GM18505 (cell line): Measurements from ENCODE around the gene TAPT1.

ENCODE experiments used
- ATAC-seq: cut with Tn5 transposase; IDR thresholded peaks from one replicate; pipeline ENCODE4 v1.9.1; 2021; ENCODE audit not compliant: unreplicated experiment
- POLR2A ChIP-seq: IDR thresholded peaks from 4 replicates; pipeline ENCODE4 v1.6.1; 2011; ENCODE audit warnings: borderline replicate concordance; ENCODE audit not compliant: insufficient read depth, insufficient read length; ENCODE audit errors: extremely low read depth

Gene TAPT1

GRCh38 chr4:16259241-16259888, 33.1 kb upstream of the TAPT1 start:
- no peak for ATAC-seq
- no peak for TF ChIP-seq POLR2A

GRCh38 chr4:16257611-16258010, 31.3 kb upstream of the TAPT1 start:
- no peak for TF ChIP-seq POLR2A
- ATAC-seq: no peak

DNA sequence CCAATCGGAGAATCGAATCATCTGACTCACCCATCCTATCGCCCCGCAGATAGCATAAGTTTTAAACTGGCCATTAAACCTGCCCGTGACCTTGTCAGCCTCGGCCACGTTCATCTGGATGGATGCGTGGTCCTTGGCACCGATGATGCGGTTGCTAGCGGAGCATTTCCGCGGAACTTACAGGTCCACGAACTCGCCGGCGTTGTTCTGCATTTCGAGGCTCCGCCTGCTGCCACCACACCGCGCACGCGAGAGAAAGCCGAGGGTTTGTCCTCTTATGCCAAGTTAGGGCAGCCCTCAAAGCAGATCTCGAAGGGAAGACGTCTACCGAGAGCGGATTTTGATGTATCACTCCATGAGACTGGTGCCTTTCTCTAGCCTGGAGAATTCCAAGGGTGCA, 30.1 kb upstream of the TAPT1 start:
- TF ChIP-seq POLR2A: no peak
- ATAC-seq: no peak

DNA sequence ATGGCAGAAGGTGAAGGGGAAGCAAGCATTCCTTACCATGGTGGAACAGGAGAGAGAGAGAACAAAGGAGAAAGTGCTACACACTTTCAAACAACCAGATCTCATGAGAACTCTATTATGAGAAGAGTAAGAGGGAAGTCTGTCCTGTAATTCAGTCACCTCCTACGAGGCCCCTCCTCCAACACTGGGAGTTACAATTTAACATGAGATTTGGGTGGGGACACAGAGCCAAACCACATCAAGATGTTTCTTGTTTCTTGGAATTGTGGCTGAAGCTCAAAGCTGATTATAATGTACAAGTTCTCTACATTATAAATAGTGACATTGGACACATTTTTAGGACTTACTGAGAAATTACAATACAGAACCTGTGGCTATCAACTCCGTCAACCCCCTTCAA, 29.5 kb upstream of the TAPT1 start:
- no peak for ATAC-seq
- TF ChIP-seq POLR2A: no peak

- ATAC-seq: no peak
- no peak for TF ChIP-seq POLR2A
Observed at GRCh38 chr4:16253127-16253960, 27.1 kb upstream of the TAPT1 start.

DNA sequence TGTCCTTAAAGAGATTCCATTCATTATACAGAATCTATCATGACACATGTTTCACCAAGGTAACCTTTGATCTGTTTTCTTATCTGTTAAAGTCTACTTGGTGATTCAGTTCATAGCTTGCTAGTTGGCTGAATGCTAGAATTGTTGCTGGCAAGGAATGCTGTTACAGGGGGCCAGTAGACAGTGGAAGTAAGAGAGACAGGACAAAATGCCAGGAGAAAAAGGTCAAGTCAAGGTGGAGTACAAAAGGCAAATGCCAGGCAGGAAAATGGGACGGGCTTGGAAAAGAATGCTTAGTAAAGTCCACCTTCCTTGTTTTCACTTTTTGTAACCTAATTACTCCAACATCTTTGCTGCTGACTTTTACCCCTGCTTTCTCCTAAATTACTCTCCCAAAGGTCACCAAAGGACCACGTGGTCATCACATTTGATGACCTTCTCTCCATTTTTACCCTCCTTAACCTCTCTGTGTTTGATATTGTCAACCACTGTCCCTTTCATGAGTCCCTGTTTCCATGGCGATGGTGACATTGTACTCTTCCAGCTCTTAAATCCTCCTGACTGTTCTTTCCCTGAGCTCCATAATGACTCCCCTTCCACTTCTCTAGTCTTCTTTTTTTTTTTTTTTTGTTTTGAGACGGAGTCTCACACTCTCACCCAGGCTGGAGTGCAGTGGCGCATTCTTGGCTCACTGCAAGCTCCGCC, 24.5 kb upstream of the TAPT1 start:
- ATAC-seq: no peak
- TF ChIP-seq POLR2A: no peak

GRCh38 chr4:16248605-16249004, 22.3 kb upstream of the TAPT1 start:
- no peak for TF ChIP-seq POLR2A
- no peak for ATAC-seq

- no peak for TF ChIP-seq POLR2A
- no peak for ATAC-seq
Observed at GRCh38 chr4:16245241-16245640, 19.0 kb upstream of the TAPT1 start.

DNA sequence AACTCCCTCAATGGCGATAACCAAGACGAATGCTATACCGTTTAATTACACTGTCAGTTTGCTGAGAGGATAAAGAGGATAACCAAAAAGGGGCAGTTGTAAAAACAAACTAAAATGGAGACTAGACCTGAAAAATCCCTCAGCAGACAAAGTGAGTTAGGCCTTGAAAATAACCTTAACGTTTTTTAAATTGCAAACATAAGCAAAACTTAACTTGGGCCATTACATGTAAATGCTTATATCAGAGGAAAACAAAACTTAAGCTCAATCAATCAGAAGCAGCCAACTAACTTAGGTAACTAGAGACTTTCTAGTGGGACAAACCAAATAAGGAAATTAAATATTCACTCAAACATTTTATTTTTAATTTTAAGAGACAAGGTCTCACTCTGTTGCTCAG, 17.0 kb upstream of the TAPT1 start:
- no peak for ATAC-seq
- TF ChIP-seq POLR2A: no peak

GRCh38 chr4:16240300-16240699, 14.0 kb upstream of the TAPT1 start:
- no peak for TF ChIP-seq POLR2A
- ATAC-seq: no peak

DNA sequence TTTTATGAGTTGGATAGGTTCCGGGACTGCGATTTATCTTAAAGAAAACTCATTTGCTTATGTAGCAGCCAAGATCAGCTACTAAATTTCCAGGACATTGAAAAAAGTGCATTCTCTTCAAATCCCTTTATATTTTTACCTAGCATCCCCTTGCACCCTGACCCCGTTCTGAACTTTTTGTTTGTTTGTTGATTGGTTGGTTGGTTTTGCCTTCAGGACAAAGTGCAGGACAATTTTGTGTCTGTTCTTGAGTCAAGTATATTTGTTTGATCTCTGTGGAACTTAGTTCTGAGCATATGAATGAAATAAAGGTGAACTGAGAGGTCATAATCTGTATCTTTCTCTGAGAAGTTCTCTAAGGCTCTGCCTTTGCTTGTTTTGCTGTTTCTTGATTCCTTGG, 12.8 kb upstream of the TAPT1 start:
- ATAC-seq: no peak
- TF ChIP-seq POLR2A: no peak

GRCh38 chr4:16238327-16238726, 12.1 kb upstream of the TAPT1 start:
- ATAC-seq: no peak
- TF ChIP-seq POLR2A: no peak

- ATAC-seq: no peak
- TF ChIP-seq POLR2A: no peak
Observed at GRCh38 chr4:16237715-16238114, 11.4 kb upstream of the TAPT1 start.

GRCh38 chr4:16236402-16237023, 10.2 kb upstream of the TAPT1 start:
- no peak for TF ChIP-seq POLR2A
- ATAC-seq: no peak

GRCh38 chr4:16235209-16235608, 8.9 kb upstream of the TAPT1 start:
- no peak for TF ChIP-seq POLR2A
- no peak for ATAC-seq
